Tibial nerve (tissue), 4 donors: ENCODE results near the gene HAUS8. TPM values are rescaled to one million over a fixed set of nuclear protein-coding genes. Genes with fewer than 3 reads are reported as not detected.
A peak's percentile ranks its signal among the peaks of the same experiment; 100 is the strongest.

ENCODE experiments used
- DNase-seq, 2 donors: peaks; one replicate each; pipeline ENCODE4 v3.0.0-alpha.2; 2019; ENCODE audit warnings: low spot score in 2 of 2
- H3K27ac ChIP-seq, 4 donors: fragments of 200-600 bp; sonication (generic) in 3 of 4; one replicate each; pipeline ENCODE4 v1.5.1; 2017 to 2019; ENCODE audit warnings: mild to moderate bottlenecking in 1 of 4
- H3K27me3 ChIP-seq, 2 donors: fragments of 200-600 bp; sonication (generic) in 1 of 2; one replicate each; pipeline versions ENCODE4 v1.5.1 to v1.6.0; 2017 to 2019
- H3K36me3 ChIP-seq, 3 donors: fragments of 200-600 bp; sonication (generic); one replicate each; pipeline ENCODE4 v1.5.1; 2018 to 2019
- H3K4me1 ChIP-seq, 4 donors: fragments of 200-600 bp; sonication (generic) in 3 of 4; one replicate each; pipeline ENCODE4 v1.5.1; 2017 to 2019
- H3K4me3 ChIP-seq, 4 donors: fragments of 200-600 bp; sonication (generic) in 3 of 4; one replicate each; pipeline ENCODE4 v1.5.1; 2017 to 2019; ENCODE audit warnings: mild to moderate bottlenecking in 1 of 4, moderate library complexity in 1 of 4
- H3K9me3 ChIP-seq, 4 donors: fragments of 200-600 bp; sonication (generic) in 3 of 4; one replicate each; pipeline ENCODE4 v1.5.1; 2017 to 2019
- EP300 ChIP-seq, 2 donors: sonication (generic); formaldehyde crosslinking; IDR thresholded peaks; one replicate each; pipeline ENCODE4 v1.6.1; 2017; ENCODE audit warnings: antibody characterized with exemption in 2 of 2, mild to moderate bottlenecking in 1 of 2
- POLR2A ChIP-seq, 2 donors: fragments of 450-650 bp; IDR thresholded peaks; one replicate each; pipeline ENCODE4 v1.6.1; 2017; ENCODE audit warnings: antibody characterized with exemption in 2 of 2, mild to moderate bottlenecking in 2 of 2, moderate library complexity in 2 of 2
- WGBS, 2 donors: methylation state at CpG; one replicate each; pipeline ENCODE4 v1.1.5; 2018; 5-methylcytosine and 5-hydroxymethylcytosine counted together
- total RNA-seq, 4 donors: library from RNA; depleted of rRNA; stranded (reverse); fragments of >200 nt; gene quantifications; one replicate each; pipeline ENCODE4 v1.1.0, GENCODE V29; 2016
- TF ChIP-seq, protein P1 (sequence below), 5 experiments: fragments of 200-600 bp in 3 of 5; fragments of 450-650 bp in 2 of 5; sonication (generic) in 3 of 5; IDR thresholded peaks; one replicate each; pipeline ENCODE4 v1.5.1; 2016 to 2019; ENCODE audit warnings: antibody characterized with exemption in 5 of 5, mild to moderate bottlenecking in 3 of 5, moderate library complexity in 2 of 5

HAUS8 gene
- total RNA-seq, 4 donors from 2014 or later, result 2.6 to 11.6 (median 4.3) TPM

GRCh38 chr19:17086120-17086519, 10.9 kb upstream of the HAUS8 start:
- Histone ChIP-seq H3K27me3 (no peaks in the 10 kb centered on the region), H3K9me3 (no peaks in the 10 kb centered on the region), H3K36me3 (peaks cover 0 to 6% (median 0%) of the 10 kb centered on the region in 3 donors), H3K27ac (peak overlapping the region; percentile 55 to 87 (median 76)), H3K4me3 (peak overlapping the region in 1 of 4 donors; percentile 31), H3K4me1 (peaks cover 0 to 84% (median 44%) of the 10 kb centered on the region in 4 donors)
- DNase-seq, result no peak
- 50 to 55% methylated on average over 14 of the region's 14 CpGs for WGBS, 2 donors
- TF ChIP-seq, protein P1, sequence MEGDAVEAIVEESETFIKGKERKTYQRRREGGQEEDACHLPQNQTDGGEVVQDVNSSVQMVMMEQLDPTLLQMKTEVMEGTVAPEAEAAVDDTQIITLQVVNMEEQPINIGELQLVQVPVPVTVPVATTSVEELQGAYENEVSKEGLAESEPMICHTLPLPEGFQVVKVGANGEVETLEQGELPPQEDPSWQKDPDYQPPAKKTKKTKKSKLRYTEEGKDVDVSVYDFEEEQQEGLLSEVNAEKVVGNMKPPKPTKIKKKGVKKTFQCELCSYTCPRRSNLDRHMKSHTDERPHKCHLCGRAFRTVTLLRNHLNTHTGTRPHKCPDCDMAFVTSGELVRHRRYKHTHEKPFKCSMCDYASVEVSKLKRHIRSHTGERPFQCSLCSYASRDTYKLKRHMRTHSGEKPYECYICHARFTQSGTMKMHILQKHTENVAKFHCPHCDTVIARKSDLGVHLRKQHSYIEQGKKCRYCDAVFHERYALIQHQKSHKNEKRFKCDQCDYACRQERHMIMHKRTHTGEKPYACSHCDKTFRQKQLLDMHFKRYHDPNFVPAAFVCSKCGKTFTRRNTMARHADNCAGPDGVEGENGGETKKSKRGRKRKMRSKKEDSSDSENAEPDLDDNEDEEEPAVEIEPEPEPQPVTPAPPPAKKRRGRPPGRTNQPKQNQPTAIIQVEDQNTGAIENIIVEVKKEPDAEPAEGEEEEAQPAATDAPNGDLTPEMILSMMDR (IDR thresholded peaks at IDR 0.05), result no peak
- TF ChIP-seq EP300 (IDR thresholded peaks at IDR 0.05), result peak in 1 of 2 donors; percentile 61

DNA sequence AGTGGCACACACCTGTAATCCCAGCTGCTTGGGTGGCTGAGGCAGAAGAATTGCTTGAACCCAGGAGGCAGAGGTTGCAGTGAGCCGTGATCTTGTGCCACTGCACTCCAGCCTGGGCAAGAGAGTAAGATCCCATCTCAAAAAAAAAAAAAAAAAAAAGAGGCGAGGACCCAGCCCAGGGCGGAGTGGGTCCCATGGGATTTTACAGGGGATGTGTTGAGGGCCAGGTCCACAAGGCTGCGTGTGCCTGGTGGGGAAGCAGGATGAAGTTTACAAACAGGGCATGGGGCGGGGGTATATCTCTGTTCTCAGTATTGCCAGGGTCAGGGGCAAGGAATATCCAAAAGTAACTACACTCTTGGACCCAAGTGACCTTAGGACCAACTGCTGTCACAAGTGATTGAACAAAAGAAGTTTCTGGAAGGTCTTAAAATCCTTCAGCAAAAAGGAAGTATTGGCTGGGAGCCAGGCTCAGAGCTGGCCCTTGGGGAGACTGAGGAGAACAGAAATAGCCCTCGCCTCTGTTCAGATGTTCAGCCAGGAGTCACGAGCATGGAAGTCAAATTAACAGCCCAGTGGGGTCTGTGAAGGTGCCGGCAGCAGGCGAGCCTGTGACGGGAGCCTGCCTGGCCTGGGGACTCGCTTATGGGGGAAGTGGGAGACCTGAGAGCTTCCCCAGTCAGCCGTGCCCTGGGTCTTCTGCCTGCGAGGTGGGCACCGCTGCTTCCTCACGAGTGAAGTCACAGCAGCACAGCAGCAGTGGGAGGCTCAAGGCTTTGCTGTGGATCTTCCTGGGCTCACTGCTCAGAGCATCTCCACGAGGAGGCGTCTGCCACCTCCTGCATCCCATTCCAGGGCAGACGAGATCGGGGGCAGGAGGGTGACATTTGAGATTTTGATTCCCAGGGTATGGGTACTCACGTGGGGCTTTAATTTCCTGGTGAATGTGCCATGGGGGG, 6.7 kb upstream of the HAUS8 start:
- Histone ChIP-seq H3K4me3 (no peak overlapping the region), H3K4me1 (peaks cover 0 to 86% (median 42%) of the 10 kb centered on the region in 4 donors), H3K9me3 (no peaks in the 10 kb centered on the region), H3K27me3 (no peaks in the 10 kb centered on the region), H3K36me3 (peaks cover 0 to 6% (median 0%) of the 10 kb centered on the region in 3 donors), H3K27ac (peak overlapping the region; percentile 57 to 96 (median 90))
- TF ChIP-seq, protein P1 (IDR thresholded peaks at IDR 0.05), result no peak
- TF ChIP-seq EP300 (IDR thresholded peaks at IDR 0.05), result no peak
- no peak for TF ChIP-seq POLR2A (IDR thresholded peaks at IDR 0.05)
- whole genome bisulfite sequencing, 2 donors, result 33 to 42% methylated on average over 13 to 17 of the region's 20 CpGs
- DNase-seq, result peak in 1 of 2 donors; percentile 61

DNA sequence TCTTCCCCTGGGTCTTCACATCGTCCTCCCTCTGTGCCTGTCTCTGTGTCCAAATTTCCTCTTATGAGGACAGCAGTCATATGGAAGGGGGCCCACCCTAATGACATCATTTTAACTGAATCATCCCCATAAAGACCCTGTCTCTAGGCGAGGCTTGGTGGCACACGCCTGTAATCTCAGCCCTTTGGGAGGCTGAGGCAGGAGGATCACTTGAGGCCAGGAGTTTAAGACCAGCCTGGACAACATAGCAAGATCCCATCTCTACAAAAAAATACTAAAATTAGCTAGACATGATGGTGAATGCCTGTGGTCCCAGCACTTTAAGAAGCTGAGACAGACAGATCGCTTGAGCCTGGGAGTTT, 5.2 kb upstream of the HAUS8 start:
- TF ChIP-seq POLR2A (IDR thresholded peaks at IDR 0.05) (no peak), EP300 (IDR thresholded peaks at IDR 0.05) (no peak)
- TF ChIP-seq, protein P1 (IDR thresholded peaks at IDR 0.05), result no peak
- Histone ChIP-seq H3K4me3 (peak overlapping the region; percentile 20 to 46 (median 28)), H3K9me3 (no peaks in the 10 kb centered on the region), H3K4me1 (peaks cover 0 to 79% (median 39%) of the 10 kb centered on the region in 4 donors), H3K36me3 (no peaks in the 10 kb centered on the region), H3K27ac (peak overlapping the region; percentile 71 to 96 (median 90)), H3K27me3 (no peaks in the 10 kb centered on the region)
- 50 to 52% methylated on average over 4 of the region's 4 CpGs for WGBS, 2 donors
- no peak for DNase-seq

DNA sequence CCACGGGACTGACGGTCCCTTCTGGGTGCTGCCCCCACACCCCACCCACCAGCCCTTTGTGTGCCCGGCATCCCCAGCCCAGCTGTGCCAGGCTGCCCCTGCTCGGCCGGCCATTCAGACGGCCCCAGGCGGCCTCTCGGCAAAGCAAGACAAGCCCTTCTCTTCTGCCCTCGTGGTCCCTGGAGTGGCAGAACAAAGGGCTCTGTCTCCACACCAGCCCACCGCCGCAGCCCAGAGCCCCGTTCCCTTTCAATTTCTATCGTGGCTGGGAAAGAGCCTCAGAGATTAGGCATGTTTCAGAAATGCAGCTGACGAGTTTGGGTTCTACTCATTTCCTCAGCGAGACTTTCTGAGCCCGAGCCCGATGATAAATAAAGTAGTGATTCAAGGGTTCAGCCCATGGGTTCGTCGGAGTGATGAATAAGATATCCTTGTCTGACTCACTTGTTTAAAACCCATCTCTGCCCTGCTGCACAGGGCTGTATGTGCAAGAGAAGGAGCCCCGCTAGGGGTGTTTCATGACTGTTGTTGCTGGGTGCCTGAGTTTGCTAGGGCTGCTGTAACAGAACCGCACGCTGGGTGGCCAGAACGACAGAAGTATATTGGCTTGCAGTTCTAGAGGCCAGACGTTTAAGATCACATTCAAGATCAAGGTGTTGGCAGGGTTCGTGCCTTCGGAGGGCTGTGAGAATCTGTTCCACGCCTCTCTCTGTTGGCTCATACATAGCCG, 4.6 kb upstream of the HAUS8 start:
- peak overlapping the region; percentile 71 to 96 (median 90) for H3K27ac ChIP-seq
- H3K4me3 ChIP-seq, result peak overlapping the region; percentile 20 to 46 (median 28)
- TF ChIP-seq, protein P1 (IDR thresholded peaks at IDR 0.05), result peak; percentile 40 to 77 (median 50)
- TF ChIP-seq POLR2A (IDR thresholded peaks at IDR 0.05) (no peak), EP300 (IDR thresholded peaks at IDR 0.05) (peak in 1 of 2 donors; percentile 53)
- peak; percentile 41 to 73 for DNase-seq
- no peaks in the 10 kb centered on the region for H3K27me3 ChIP-seq
- no peaks in the 10 kb centered on the region for H3K9me3 ChIP-seq
- peaks cover 0 to 73% (median 38%) of the 10 kb centered on the region in 4 donors for H3K4me1 ChIP-seq
- 23 to 33% methylated on average over 28 of the region's 28 CpGs for WGBS, 2 donors
- H3K36me3 ChIP-seq, result no peaks in the 10 kb centered on the region
